ENCODE results near the gene FCGR2B. TPM values are rescaled to one million over a fixed set of nuclear protein-coding genes. Genes with fewer than 3 reads are reported as not detected.

The FCGR2B gene
- total and polyA plus RNA-seq, 2 of the 13 experiments (the other 11 are each of a cell fraction or from before 2014, with no cell fraction given), result not detected

- peak; percentile 26; the same call in 1 of the 2 replicates for TF ChIP-seq ZNF574 (CRISPR knock-in tag; IDR thresholded peaks at IDR 0.05)
- no peak for TF ChIP-seq PCBP1 (IDR thresholded peaks at IDR 0.05; ENCODE audit: borderline replicate concordance, low read depth, low read length)
- TF ChIP-seq ZNF740 (CRISPR knock-in tag; IDR thresholded peaks at IDR 0.05), result 0 out of 2 replicates have a peak, but pooled peaks have one; percentile 46
- 0 out of 2 replicates have a peak, but pooled peaks have one; percentile 72 for TF ChIP-seq ZNF512B (CRISPR knock-in tag; IDR thresholded peaks at IDR 0.05; ENCODE audit: borderline replicate concordance)
- TF ChIP-seq HOXA3 (CRISPR knock-in tag; IDR thresholded peaks at IDR 0.05), result 0 out of 2 replicates have a peak, but pooled peaks have one; percentile 44
- TF ChIP-seq ZNF891 (CRISPR knock-in tag; IDR thresholded peaks at IDR 0.05), result no peak
- 0 out of 2 replicates have a peak, but pooled peaks have one; percentile 10 for TF ChIP-seq ARNTL (CRISPR knock-in tag; IDR thresholded peaks at IDR 0.05)
- TF ChIP-seq HMGXB4 (CRISPR knock-in tag; IDR thresholded peaks at IDR 0.05; ENCODE audit: borderline replicate concordance in 1 of 2, low read depth in 1 of 2), result 0 out of 4 replicates have a peak, but pooled peaks of 1 of the 2 experiments have one; percentile 39
- TF ChIP-seq ZFX (CRISPR knock-in tag; IDR thresholded peaks at IDR 0.05; ENCODE audit: low read depth), result peak; percentile 13
- TF ChIP-seq TRIM22 (IDR thresholded peaks at IDR 0.05), result no peak
- TF ChIP-seq IRF9 (CRISPR knock-in tag; IDR thresholded peaks at IDR 0.05; ENCODE audit: borderline replicate concordance), result 0 out of 2 replicates have a peak, but pooled peaks have one; percentile 13
- TF ChIP-seq ZNF225 (CRISPR knock-in tag; IDR thresholded peaks at IDR 0.05), result 0 out of 2 replicates have a peak, but pooled peaks have one; percentile 23
- no peak for TF ChIP-seq RBAK (CRISPR knock-in tag; IDR thresholded peaks at IDR 0.05)
- TF ChIP-seq HNRNPLL (IDR thresholded peaks at IDR 0.05; ENCODE audit: low read depth, low read length, poor library complexity, severe bottlenecking), result peak; percentile 71
- TF ChIP-seq TAF15 (IDR thresholded peaks at IDR 0.05; ENCODE audit: low read depth, low read length, poor library complexity, severe bottlenecking), result no peak
- no peak for TF ChIP-seq JUNB (CRISPR knock-in tag; IDR thresholded peaks at IDR 0.05; ENCODE audit: borderline replicate concordance)
- TF ChIP-seq ZBTB21 (CRISPR knock-in tag; IDR thresholded peaks at IDR 0.05), result no peak
Observed at GRCh38 chr1:161725908-161726472, 63.0 kb downstream of the FCGR2B start (continued).
